HG03469 (cell line): Measurements from ENCODE around the gene PPY.
"Not testable (repeated sequence)": the region's sequence is repeated elsewhere in the genome, so short reads cannot be mapped to it uniquely, and the experiment has no call there.

Experiments used
- ATAC-seq: cut with Tn5 transposase; IDR thresholded peaks from one replicate; pipeline ENCODE4 v1.9.1; 2021; ENCODE audit warnings: mild to moderate bottlenecking, moderate library complexity, moderate number of reproducible peaks; ENCODE audit not compliant: unreplicated experiment

Gene PPY

GRCh38 chr17:43907998-43908721 lies 34.1 kb downstream of the PPY start:
- ATAC-seq = no peak

- no peak for ATAC-seq
Observed at GRCh38 chr17:43907425-43907981, 34.8 kb downstream of the PPY start, which contains the start of gene MPP2. Gene MPP2, minus strand, starts transcription at chr17:43907536. Its CDS starts 3,076 bp downstream, at chr17:43904460.

GRCh38 chr17:43906951-43907424 lies 35.3 kb downstream of the PPY start:
- ATAC-seq = no peak

GRCh38 chr17:43905985-43906852 lies 36.1 kb downstream of the PPY start:
- ATAC-seq = no peak

- ATAC-seq = no peak
Observed at GRCh38 chr17:43905400-43905984, 36.8 kb downstream of the PPY start.

- no peak for ATAC-seq
Observed at GRCh38 chr17:43901861-43902589, 40.3 kb downstream of the PPY start.

- ATAC-seq = no peak
Observed at GRCh38 chr17:43900858-43901754, 41.2 kb downstream of the PPY start.

GRCh38 chr17:43900183-43900857 lies 42.0 kb downstream of the PPY start:
- ATAC-seq = no peak

GRCh38 chr17:43898446-43898845 lies 43.8 kb downstream of the PPY start:
- no peak for ATAC-seq

- ATAC-seq = no peak
Observed at GRCh38 chr17:43897831-43898230, 44.4 kb downstream of the PPY start.

- not testable (repeated sequence) for ATAC-seq
Observed at GRCh38 chr17:43894494-43894893, 47.8 kb downstream of the PPY start.

- no peak for ATAC-seq
Observed at GRCh38 chr17:43892647-43892952, 49.7 kb downstream of the PPY start.

GRCh38 chr17:43891851-43892646 lies 50.2 kb downstream of the PPY start:
- no peak for ATAC-seq
